PC-9 (cell line): ENCODE data around the gene LARGE2. TPM values are rescaled to one million over a fixed set of nuclear protein-coding genes. Genes with fewer than 3 reads are reported as not detected.
A peak's percentile ranks its signal among the peaks of the same experiment; 100 is the strongest.

Source experiments
- BruUV-seq: library from RNA; stranded (reverse); fragments of 400-500 nt; replicated peaks from 2 replicates; lab custom pipeline; 2021; lab: Mats Ljungman, UMichigan
- CTCF ChIA-PET: fragments of 300-600 bp; sonication (Branson Sonifier 250); formaldehyde crosslinking; loops from one replicate; lab custom pipeline; 2022; ENCODE audit warnings: antibody characterized with exemption; lab: Charles Lee
- POLR2A ChIA-PET: fragments of 300-600 bp; sonication (Branson Sonifier 250); formaldehyde crosslinking; loops from one replicate; lab custom pipeline; 2022; ENCODE audit warnings: antibody characterized with exemption; ENCODE audit not compliant: unreplicated experiment; lab: Charles Lee
- DNase-seq, 2 experiments: peaks; one replicate each; pipeline versions ENCODE4 v3.0.0 to v3.0.0-alpha.2; 2015 to 2022; ENCODE audit warnings: mixed read lengths in 1 of 2
- H2AFZ ChIP-seq: fragments of 200-600 bp; sonication (generic); 2 replicates; pipeline ENCODE4 v1.8.1; 2017; ENCODE audit warnings: antibody characterized with exemption
- H3F3A ChIP-seq: fragments of 200-600 bp; sonication (generic); 2 replicates; pipeline ENCODE4 v1.8.1; 2017; ENCODE audit warnings: antibody characterized with exemption, mild to moderate bottlenecking, low read depth; ENCODE audit not compliant: insufficient read depth
- H3K27ac ChIP-seq: fragments of 200-600 bp; sonication (generic); 2 replicates; pipeline ENCODE4 v1.6.1; 2016; ENCODE audit warnings: mixed run types
- H3K27me3 ChIP-seq: fragments of 200-600 bp; sonication (generic); 2 replicates; pipeline ENCODE4 v1.6.1; 2016; ENCODE audit warnings: low read depth, mixed run types; ENCODE audit not compliant: insufficient read depth
- H3K36me3 ChIP-seq: fragments of 200-600 bp; sonication (generic); 2 replicates; pipeline ENCODE4 v1.6.1; 2016; ENCODE audit warnings: low read depth, mixed run types
- H3K4me1 ChIP-seq: fragments of 200-600 bp; sonication (generic); replicated peaks from 2 replicates; pipeline ENCODE4 v1.6.1; 2016; ENCODE audit warnings: mixed run types; ENCODE audit not compliant: insufficient read depth
- H3K4me2 ChIP-seq: fragments of 200-600 bp; sonication (generic); 2 replicates; pipeline ENCODE4 v1.6.1; 2017; ENCODE audit warnings: mixed run types
- H3K4me3 ChIP-seq: fragments of 200-600 bp; sonication (generic); 2 replicates; pipeline ENCODE4 v1.6.1; 2016; ENCODE audit warnings: mixed run types
- H3K79me2 ChIP-seq: fragments of 200-600 bp; sonication (generic); 2 replicates; pipeline ENCODE4 v1.6.1; 2017; ENCODE audit warnings: low read depth, mixed run types
- H3K9me2 ChIP-seq: fragments of 200-600 bp; sonication (generic); 2 replicates; pipeline ENCODE4 v1.8.1; 2017; ENCODE audit warnings: mild to moderate bottlenecking; ENCODE audit not compliant: insufficient read depth
- H3K9me3 ChIP-seq: fragments of 200-600 bp; sonication (generic); 2 replicates; pipeline ENCODE4 v1.8.1; 2016; ENCODE audit warnings: low read depth; ENCODE audit not compliant: insufficient read depth
- H4K20me1 ChIP-seq: fragments of 200-600 bp; sonication (generic); 2 replicates; pipeline ENCODE4 v1.8.1; 2017; ENCODE audit not compliant: insufficient read depth
- CTCF ChIP-seq: fragments of 200-600 bp; sonication (generic); conservative IDR thresholded peaks from 2 replicates; pipeline ENCODE4 v1.6.1; 2017; ENCODE audit warnings: mixed run types, antibody characterized with exemption, mild to moderate bottlenecking, moderate library complexity
- EZH2 ChIP-seq: fragments of 200-600 bp; sonication (generic); IDR thresholded peaks from 2 replicates; pipeline ENCODE4 v1.8.0; 2017; ENCODE audit warnings: antibody characterized with exemption, low read depth
- intact Hi-C: fragments of 100-400 bp; cut with micrococcal nuclease; formaldehyde crosslinking; loops from one replicate; pipeline ENCODE4 v1.10.0; 2022; ENCODE audit not compliant: unreplicated experiment
- total RNA-seq: library from RNA; stranded (reverse); gene quantifications from 2 replicates; pipeline ENCODE4 v1.2.3, GENCODE V29; 2021

Gene LARGE2
- total RNA-seq, 1 experiment from 2014 or later, result 2.6 TPM

DNA sequence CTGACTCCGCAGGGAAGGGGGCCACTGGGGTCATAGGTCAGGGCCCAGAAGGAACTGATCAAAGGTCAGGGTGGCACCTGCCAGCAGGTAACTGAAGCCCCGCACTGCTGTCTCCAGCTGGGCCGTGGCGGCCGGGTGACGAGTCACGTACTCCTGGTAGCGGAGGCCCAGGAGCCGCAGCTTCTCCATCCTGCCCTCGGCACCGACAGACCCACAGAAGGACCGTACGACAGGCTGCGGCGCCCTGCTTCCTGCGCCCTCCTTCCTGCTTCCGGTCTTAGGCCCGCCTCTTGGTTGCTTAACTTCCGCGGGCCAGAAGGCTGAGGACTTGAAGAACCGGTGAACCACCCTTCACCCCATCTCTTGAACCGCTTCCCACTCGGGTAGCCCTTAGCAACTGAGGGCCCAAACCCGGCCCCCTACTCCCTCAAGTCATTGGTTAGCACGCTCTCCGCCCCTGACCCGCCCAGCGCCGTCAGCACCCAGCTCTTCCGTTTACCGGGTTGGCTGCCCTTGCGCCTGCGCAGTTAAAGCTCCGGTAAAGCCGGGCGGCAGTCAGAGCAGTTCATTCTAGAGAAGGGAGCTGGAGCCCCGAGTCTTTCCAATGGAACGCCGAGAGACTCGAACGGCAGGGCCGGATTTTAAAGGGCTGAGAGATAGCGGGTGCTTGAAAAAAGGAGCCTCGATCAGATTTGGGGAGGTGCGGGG is 4.7 kb upstream of the LARGE2 start, which contains the start of gene PEX16:
Gene PEX16, minus strand, starts transcription at position 255 of the 708 bp plus-strand sequence. Its CDS starts 66 bp downstream, at position 189.
- Histone ChIP-seq H3K4me3 (peak within 1 kb of the TSS; percentile 96), H3K4me2 (peak within 1 kb of the TSS; percentile 85), H3K9me3 (no peaks in the 10 kb centered on the region), H2AFZ (peak within 1 kb of the TSS; percentile 94), H3K79me2 (peaks cover 18% of the 10 kb centered on the region), H3K4me1 (peaks cover 9% of the 10 kb centered on the region; the same call in 1 of the 2 replicates), H3K9me2 (no peaks in the 10 kb centered on the region), H3K27me3 (no peaks in the 10 kb centered on the region), H3K36me3 (0 out of 2 replicates have a peak, but pooled peaks cover 8% of the 10 kb centered on the region), H4K20me1 (no peaks in the 10 kb centered on the region), H3K27ac (peak within 1 kb of the TSS; percentile 51), H3F3A (peaks cover 19% of the 10 kb centered on the region; the same call in 1 of the 2 replicates)
- DNase-seq, result peak; percentile 98 to 99
- no peak for TF ChIP-seq CTCF
- no peak for TF ChIP-seq EZH2
- CTCF ChIA-PET, result no interaction called here
- POLR2A ChIA-PET, result interaction anchor here (0.5 to 1.1 kb wide), 6 partner anchors 11 to 670 kb away, joined by 3 to 9 read pairs (median 4); no protein-coding TSS in a partner anchor
- no TSS peak for BruUV-seq
- intact Hi-C loops, result loop anchor here (1.0 to 5.0 kb wide), 2 partner anchors 18 to 70 kb away; partner anchors contain the start of gene CRY2

- TSS peak; percentile 91 for BruUV-seq
- Histone ChIP-seq H3K27me3 (no peaks in the 10 kb centered on the region), H3F3A (peaks cover 19% of the 10 kb centered on the region; the same call in 1 of the 2 replicates), H3K4me2 (peak overlapping the region; percentile 85), H3K9me3 (no peaks in the 10 kb centered on the region), H2AFZ (peak overlapping the region; percentile 94), H3K4me3 (peak overlapping the region; percentile 96), H3K36me3 (0 out of 2 replicates have a peak, but pooled peaks cover 8% of the 10 kb centered on the region), H3K79me2 (peaks cover 18% of the 10 kb centered on the region), H3K27ac (no peak overlapping the region), H3K4me1 (peaks cover 9% of the 10 kb centered on the region; the same call in 1 of the 2 replicates), H3K9me2 (no peaks in the 10 kb centered on the region), H4K20me1 (no peaks in the 10 kb centered on the region)
- no peak for TF ChIP-seq CTCF
- no peak for TF ChIP-seq EZH2
- ChIA-PET CTCF (no interaction called here), POLR2A (interaction anchor here (0.5 to 1.1 kb wide), 5 partner anchors 10 to 669 kb away, joined by 3 to 9 read pairs (median 4); no protein-coding TSS in a partner anchor)
- intact Hi-C loops, result loop anchor here (1.0 to 5.0 kb wide), 2 partner anchors 19 to 71 kb away; partner anchors contain the start of gene CRY2
- DNase-seq, result peak; percentile 65 to 79
These were observed 4.0 kb upstream of the LARGE2 start for GRCh38 chr11:45918331-45918941.

DNA sequence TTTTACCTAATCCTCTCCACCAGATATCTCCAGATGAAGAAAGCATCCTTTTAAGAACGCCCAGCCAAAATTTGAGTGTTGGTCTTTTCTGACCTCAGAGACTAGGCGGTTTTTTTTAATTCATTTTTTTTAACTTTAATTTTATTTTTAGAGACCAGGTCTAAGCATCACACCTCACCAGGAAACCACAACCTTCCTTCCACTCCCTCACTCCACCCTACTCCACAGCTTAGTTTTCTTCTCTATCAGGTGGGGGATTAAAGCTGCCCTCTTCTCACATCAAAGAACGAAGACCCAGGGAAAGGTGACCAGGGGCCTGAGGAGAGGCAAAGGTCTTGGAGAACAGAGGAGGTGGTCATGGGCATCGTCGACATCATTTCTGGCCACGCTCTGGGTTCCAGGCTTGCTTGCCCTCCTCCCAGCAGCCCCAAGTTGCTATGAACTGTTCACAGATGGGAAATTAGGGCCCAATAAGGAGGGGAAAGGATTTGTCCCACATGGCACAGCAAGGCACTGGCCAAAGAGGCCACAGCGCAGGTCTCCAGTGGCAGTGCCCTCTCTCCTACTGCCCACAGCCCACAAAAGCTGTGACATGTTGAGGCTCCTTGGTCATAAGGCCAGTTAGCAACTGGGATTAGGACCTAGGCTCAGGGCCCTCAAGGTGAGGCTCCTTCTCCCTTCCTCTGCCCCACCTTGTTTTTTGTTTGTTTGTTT is 3.3 kb upstream of the LARGE2 start:
- H3K4me2 ChIP-seq, result peak overlapping the region; percentile 85
- POLR2A ChIA-PET, result no interaction called here

More for the DNA sequence above, 3.3 kb upstream of the LARGE2 start:
- CTCF ChIA-PET, result no interaction called here
- peaks cover 18% of the 10 kb centered on the region for H3K79me2 ChIP-seq
- H3K9me2 ChIP-seq, result no peaks in the 10 kb centered on the region
- H3K4me3 ChIP-seq, result peak overlapping the region; percentile 96; the same call in 1 of the 2 replicates
- H3K9me3 ChIP-seq, result no peaks in the 10 kb centered on the region
- no TSS peak for BruUV-seq
- no peaks in the 10 kb centered on the region for H3K27me3 ChIP-seq
- H4K20me1 ChIP-seq, result no peaks in the 10 kb centered on the region
- intact Hi-C loops, result loop anchor here (1.0 to 5.0 kb wide), 2 partner anchors 20 to 72 kb away; partner anchors contain the start of gene CRY2
- peaks cover 9% of the 10 kb centered on the region; the same call in 1 of the 2 replicates for H3K4me1 ChIP-seq
- H3K27ac ChIP-seq, result no peak overlapping the region
- 0 out of 2 replicates have a peak, but pooled peaks cover 8% of the 10 kb centered on the region for H3K36me3 ChIP-seq
- no peak overlapping the region for H2AFZ ChIP-seq
- TF ChIP-seq EZH2 (no peak), CTCF (no peak)
- peaks cover 22% of the 10 kb centered on the region; the same call in 1 of the 2 replicates for H3F3A ChIP-seq
- DNase-seq, result no peak
